HCT116 (cell line): ENCODE data around the gene HS6ST3. TPM values are rescaled to one million over a fixed set of nuclear protein-coding genes. Genes with fewer than 3 reads are reported as not detected.

Experiments used
- ATAC-seq: fragments of 200-7000 bp; cut with Tn5 transposase; 2 replicates; pipeline ENCODE4 v1.9.1; 2020; ENCODE audit warnings: mild to moderate bottlenecking, moderate library complexity
- BruUV-seq: library from RNA; stranded (reverse); fragments of 400-500 nt; replicated peaks from 2 replicates; lab custom pipeline; 2021; lab: Mats Ljungman, UMichigan
- CTCF ChIA-PET: fragments of 300-600 bp; sonication (Branson Sonifier 250); formaldehyde crosslinking; loops from one replicate; lab custom pipeline; 2021; ENCODE audit warnings: antibody characterized with exemption; lab: Charles Lee
- POLR2A ChIA-PET: fragments of 300-600, 350-600 bp; sonication (Branson Sonifier 250); formaldehyde crosslinking; loops from one replicate; lab custom pipeline; 2021; ENCODE audit warnings: antibody characterized with exemption; lab: Charles Lee
- RAD21 ChIA-PET, 2 experiments: fragments of 300-600 bp; sonication (Branson Sonifier 250); formaldehyde crosslinking; loops; one replicate each; lab custom pipeline; 2023; ENCODE audit warnings: low total read pairs in 2 of 2; ENCODE audit not compliant: uncharacterized antibody in 2 of 2, unreplicated experiment in 2 of 2, low non-redundant PET in 1 of 2; lab: Charles Lee
- DNase-seq: peaks from one replicate; pipeline ENCODE4 v3.0.0-alpha.2; 2010; ENCODE audit warnings: low read depth, low spot score
- H2AFZ ChIP-seq: fragments of 200-600 bp; shearing (Covaris generic), sonication (generic); 2 replicates; pipeline ENCODE4 v1.6.1; 2017; ENCODE audit warnings: low read depth, mixed run types, mixed read lengths, antibody characterized with exemption, low read length; ENCODE audit not compliant: poor library complexity, severe bottlenecking
- H3K27ac ChIP-seq: 2 replicates; pipeline ENCODE4 v1.5.1; 2012; ENCODE audit warnings: low read depth, low read length
- H3K27me3 ChIP-seq: fragments of 200-600 bp; sonication (generic); 2 replicates; pipeline ENCODE4 v1.6.1; 2016; ENCODE audit warnings: mixed run types, low read length, mixed read lengths; ENCODE audit not compliant: insufficient read depth
- H3K36me3 ChIP-seq, 2 experiments: fragments of 200-500 bp in 1 of 2; fragments of 200-600 bp in 1 of 2; sonication (Bioruptor generic) in 1 of 2; sonication (generic) in 1 of 2; 2 replicates each; pipeline versions ENCODE4 v1.5.1 to v1.6.1; 2014 to 2016; ENCODE audit warnings: low read length in 2 of 2, inconsistent platforms in 1 of 2, mixed read lengths in 1 of 2, mixed run types in 1 of 2; ENCODE audit not compliant: insufficient read depth in 2 of 2, control insufficient read depth in 1 of 2
- H3K4me1 ChIP-seq, 2 experiments: fragments of 200-600 bp in 1 of 2; sonication (generic) in 1 of 2; 2 replicates each; pipeline versions ENCODE4 v1.5.1 to v1.6.1; 2012 to 2017; ENCODE audit warnings: low read length in 2 of 2, inconsistent platforms in 1 of 2, mild to moderate bottlenecking in 1 of 2, mixed read lengths in 1 of 2, mixed run types in 1 of 2, moderate library complexity in 1 of 2; ENCODE audit not compliant: insufficient read depth in 2 of 2, control insufficient read depth in 1 of 2
- H3K4me2 ChIP-seq: fragments of 200-600 bp; sonication (generic); 2 replicates; pipeline ENCODE4 v1.6.1; 2017; ENCODE audit warnings: mixed run types, low read length, mixed read lengths
- H3K4me3 ChIP-seq, 2 experiments: fragments of 200-600 bp in 1 of 2; sonication (generic) in 1 of 2; replicated peaks in 1 of 2; 2 replicates each; pipeline ENCODE4 v1.5.1; 2011 to 2016; ENCODE audit warnings: low read length in 2 of 2, control low read depth in 1 of 2, low read depth in 1 of 2, mild to moderate bottlenecking in 1 of 2, mixed read lengths in 1 of 2, mixed run types in 1 of 2
- H3K79me2 ChIP-seq: fragments of 200-600 bp; sonication (generic); 2 replicates; pipeline ENCODE4 v1.6.1; 2017; ENCODE audit warnings: mild to moderate bottlenecking, mixed run types, low read length, moderate library complexity, mixed read lengths; ENCODE audit not compliant: insufficient read depth
- H3K9ac ChIP-seq: fragments of 200-600 bp; sonication (generic); 2 replicates; pipeline ENCODE4 v1.6.1; 2016; ENCODE audit warnings: low read length, mixed read lengths
- H3K9me2 ChIP-seq: fragments of 200-600 bp; sonication (generic), shearing (Covaris generic); 2 replicates; pipeline ENCODE4 v1.6.1; 2017; ENCODE audit warnings: mixed run types, mild to moderate bottlenecking, moderate library complexity; ENCODE audit not compliant: insufficient read depth
- H3K9me3 ChIP-seq, 2 experiments: fragments of 200-500 bp in 1 of 2; fragments of 200-600 bp in 1 of 2; sonication (Bioruptor generic) in 1 of 2; sonication (generic) in 1 of 2; 2 replicates each; pipeline ENCODE4 v1.6.1; 2014 to 2017; ENCODE audit warnings: low read length in 2 of 2, mixed read lengths in 2 of 2, inconsistent platforms in 1 of 2, low read depth in 1 of 2, mild to moderate bottlenecking in 1 of 2, mixed run types in 1 of 2, moderate library complexity in 1 of 2; ENCODE audit not compliant: control insufficient read depth in 1 of 2, insufficient read depth in 1 of 2
- H4K20me1 ChIP-seq: fragments of 200-600 bp; sonication (generic), shearing (Covaris generic); 2 replicates; pipeline ENCODE4 v1.6.1; 2017; ENCODE audit warnings: mixed run types, mild to moderate bottlenecking, moderate library complexity; ENCODE audit not compliant: insufficient read depth
- ATF3 ChIP-seq: IDR thresholded peaks from 2 replicates; pipeline ENCODE4 v1.6.1; 2012
- CEBPB ChIP-seq: IDR thresholded peaks from 2 replicates; pipeline ENCODE4 v1.6.1; 2012; ENCODE audit warnings: low read depth
- CTCF ChIP-seq, 3 experiments: fragments of 200-600 bp in 1 of 3; sonication (generic) in 1 of 3; IDR thresholded peaks in 2 of 3; conservative IDR thresholded peaks in 1 of 3; 2 replicates each; pipeline ENCODE4 v1.5.1; 2012 to 2017; ENCODE audit warnings: low read depth in 2 of 3, low read length in 2 of 3, antibody characterized with exemption in 1 of 3, borderline replicate concordance in 1 of 3, control low read depth in 1 of 3, mild to moderate bottlenecking in 1 of 3, mixed read lengths in 1 of 3, mixed run types in 1 of 3, moderate library complexity in 1 of 3; ENCODE audit not compliant: insufficient read depth in 1 of 3
- EGR1 ChIP-seq: IDR thresholded peaks from 2 replicates; pipeline ENCODE4 v1.6.1; 2012; ENCODE audit warnings: low read depth
- ELF1 ChIP-seq: IDR thresholded peaks from 2 replicates; pipeline ENCODE4 v1.6.1; 2012; ENCODE audit warnings: low read depth, borderline replicate concordance
- EZH2 ChIP-seq: fragments of 200-600 bp; sonication (generic); IDR thresholded peaks from 2 replicates; pipeline ENCODE4 v1.6.1; 2017; ENCODE audit warnings: antibody characterized with exemption, mixed run types
- EZH2phosphoT487 ChIP-seq: fragments of 200-600 bp; IDR thresholded peaks from 2 replicates; pipeline ENCODE4 v1.6.1; 2018; ENCODE audit warnings: antibody characterized with exemption, borderline replicate concordance
- FOSL1 ChIP-seq: IDR thresholded peaks from 2 replicates; pipeline ENCODE4 v1.6.1; 2012; ENCODE audit warnings: low read depth
- JUND ChIP-seq: IDR thresholded peaks from 2 replicates; pipeline ENCODE4 v1.6.1; 2012
- MAX ChIP-seq: IDR thresholded peaks from 2 replicates; pipeline ENCODE4 v1.6.1; 2012
- POLR2AphosphoS5 ChIP-seq: IDR thresholded peaks from 2 replicates; pipeline ENCODE4 v1.6.1; 2011; ENCODE audit warnings: mild to moderate bottlenecking, low read depth, low read length, moderate library complexity
- RAD21 ChIP-seq: IDR thresholded peaks from 2 replicates; pipeline ENCODE4 v1.6.1; 2012; ENCODE audit warnings: low read depth, mild to moderate bottlenecking
- REST ChIP-seq: IDR thresholded peaks from 2 replicates; pipeline ENCODE4 v1.6.1; 2012; ENCODE audit warnings: low read depth
- SIN3A ChIP-seq: IDR thresholded peaks from 2 replicates; pipeline ENCODE4 v1.6.1; 2012; ENCODE audit warnings: low read depth
- SP1 ChIP-seq: IDR thresholded peaks from 2 replicates; pipeline ENCODE4 v1.6.1; 2012; ENCODE audit warnings: low read depth
- SRF ChIP-seq: IDR thresholded peaks from 2 replicates; pipeline ENCODE4 v1.6.1; 2012; ENCODE audit warnings: low read depth
- TCF7L2 ChIP-seq: IDR thresholded peaks from 2 replicates; pipeline ENCODE4 v1.7.0; 2011; ENCODE audit warnings: borderline replicate concordance, inconsistent platforms; ENCODE audit not compliant: insufficient read depth, insufficient read length; ENCODE audit errors: extremely low read depth
- YY1 ChIP-seq: IDR thresholded peaks from 2 replicates; pipeline ENCODE4 v1.6.1; 2011; ENCODE audit warnings: low read length, low read depth, moderate library complexity, mild to moderate bottlenecking; ENCODE audit not compliant: insufficient replicate concordance; ENCODE audit errors: extremely low read depth
- ZBTB33 ChIP-seq: IDR thresholded peaks from 2 replicates; pipeline ENCODE4 v1.6.1; 2011; ENCODE audit warnings: mild to moderate bottlenecking, low read length, moderate library complexity; ENCODE audit not compliant: insufficient replicate concordance; ENCODE audit errors: extremely low read depth
- ZFX ChIP-seq: fragments of 450-650 bp; IDR thresholded peaks from 2 replicates; pipeline ENCODE4 v1.6.1; 2017
- intact Hi-C: fragments of 100-400 bp; cut with micrococcal nuclease; formaldehyde crosslinking; loops from 2 replicates; pipeline ENCODE4 v1.10.0; 2022
- total RNA-seq: library from RNA; stranded (reverse); gene quantifications from one replicate; pipeline ENCODE4 v1.2.1, GENCODE V29; 2021; ENCODE audit not compliant: unreplicated experiment

Gene HS6ST3
- total RNA-seq, 1 experiment from 2014 or later = 0.10 TPM

GRCh38 chr13:96086736-96087135 is 3.2 kb upstream of the HS6ST3 start:
- no TSS peak for BruUV-seq
- no peak for DNase-seq
- no peaks in the 10 kb centered on the region for H3K9me3 ChIP-seq

More at GRCh38 chr13:96086736-96087135, 3.2 kb upstream of the HS6ST3 start:
- RAD21 ChIA-PET = no interaction called here
- Histone ChIP-seq H3K9me2 (no peaks in the 10 kb centered on the region), H3K4me1 (peaks cover 0 to 8% of the 10 kb centered on the region in 2 experiments; a peak in 1 of 4 replicates), H4K20me1 (no peaks in the 10 kb centered on the region; the same call in 1 of the 2 replicates), H3K36me3 (no peaks in the 10 kb centered on the region), H3K4me2 (no peak overlapping the region), H3K79me2 (no peaks in the 10 kb centered on the region), H3K4me3 (no peak overlapping the region), H3K27ac (no peak overlapping the region), H2AFZ (no peak overlapping the region), H3K27me3 (peaks cover 52% of the 10 kb centered on the region), H3K9ac (no peak overlapping the region)
- TF ChIP-seq REST = no peak
- TF ChIP-seq SIN3A = no peak
- TF ChIP-seq ZBTB33 = no peak
- TF ChIP-seq SRF = no peak
- TF ChIP-seq POLR2AphosphoS5 = no peak
- no peak for TF ChIP-seq RAD21
- no peak for TF ChIP-seq MAX
- no peak for TF ChIP-seq EZH2phosphoT487
- no peak for TF ChIP-seq ELF1
- no peak for TF ChIP-seq EZH2
- no peak for TF ChIP-seq YY1
- no peak for TF ChIP-seq EGR1
- no peak for TF ChIP-seq FOSL1
- TF ChIP-seq SP1 = no peak
- no peak for TF ChIP-seq TCF7L2
- no peak for TF ChIP-seq CEBPB
- TF ChIP-seq ATF3 = no peak
- TF ChIP-seq ZFX = no peak
- no peak for TF ChIP-seq CTCF (IDR thresholded peaks at IDR 0.05 in 2 of 3, conservative IDR thresholded peaks at IDR 0.05 in 1 of 3; ENCODE audit: borderline replicate concordance in 1 of 3, insufficient read depth in 1 of 3, low read depth in 2 of 3, low read length in 2 of 3)
- no peak for TF ChIP-seq JUND
- intact Hi-C loops = no loop called here
- ATAC-seq = no peak
- CTCF ChIA-PET = no interaction called here
- POLR2A ChIA-PET = no interaction called here
